Mucosa of rectum (tissue), 2 donors: Measurements from ENCODE around the gene CAMP.

Experiments used
- H3K27ac ChIP-seq, 2 donors: one replicate each; pipeline ENCODE4 v1.7.0; 2013; ENCODE audit warnings: inconsistent platforms in 2 of 2, low read depth in 2 of 2, low read length in 2 of 2
- H3K27me3 ChIP-seq, 2 donors: one replicate each; pipeline ENCODE4 v1.7.0; 2013; ENCODE audit warnings: low read length in 2 of 2; ENCODE audit not compliant: control insufficient read depth in 2 of 2, insufficient read depth in 2 of 2
- H3K36me3 ChIP-seq, 2 donors: one replicate each; pipeline ENCODE4 v1.7.0; 2013; ENCODE audit warnings: low read length in 2 of 2; ENCODE audit not compliant: control insufficient read depth in 2 of 2, insufficient read depth in 2 of 2
- H3K4me1 ChIP-seq, 2 donors: one replicate each; pipeline ENCODE4 v1.7.0; 2013; ENCODE audit warnings: low read length in 2 of 2, mild to moderate bottlenecking in 1 of 2; ENCODE audit not compliant: control insufficient read depth in 2 of 2, insufficient read depth in 2 of 2
- H3K4me3 ChIP-seq, 2 donors: one replicate each; pipeline ENCODE4 v1.7.0; 2013; ENCODE audit warnings: low read length in 2 of 2
- H3K9ac ChIP-seq, 2 donors: one replicate each; pipeline ENCODE4 v1.7.0; 2013; ENCODE audit warnings: low read length in 2 of 2, low read depth in 1 of 2, mild to moderate bottlenecking in 1 of 2
- H3K9me3 ChIP-seq, 2 donors: one replicate each; pipeline ENCODE4 v1.7.0; 2013; ENCODE audit warnings: low read length in 2 of 2; ENCODE audit not compliant: control insufficient read depth in 2 of 2
- donor health status: healthy.
- donor health status: Normal muscosa, but diverticular disease.

The CAMP gene, protein sequence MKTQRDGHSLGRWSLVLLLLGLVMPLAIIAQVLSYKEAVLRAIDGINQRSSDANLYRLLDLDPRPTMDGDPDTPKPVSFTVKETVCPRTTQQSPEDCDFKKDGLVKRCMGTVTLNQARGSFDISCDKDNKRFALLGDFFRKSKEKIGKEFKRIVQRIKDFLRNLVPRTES

GRCh38 chr3:48222616-48223513, at the start of gene CAMP:
Gene CAMP, plus strand, starts transcription at chr3:48223495. Its CDS starts 17 bp downstream, at chr3:48223512.
- H3K27me3 ChIP-seq: no peaks in the 10 kb centered on the region

DNA sequence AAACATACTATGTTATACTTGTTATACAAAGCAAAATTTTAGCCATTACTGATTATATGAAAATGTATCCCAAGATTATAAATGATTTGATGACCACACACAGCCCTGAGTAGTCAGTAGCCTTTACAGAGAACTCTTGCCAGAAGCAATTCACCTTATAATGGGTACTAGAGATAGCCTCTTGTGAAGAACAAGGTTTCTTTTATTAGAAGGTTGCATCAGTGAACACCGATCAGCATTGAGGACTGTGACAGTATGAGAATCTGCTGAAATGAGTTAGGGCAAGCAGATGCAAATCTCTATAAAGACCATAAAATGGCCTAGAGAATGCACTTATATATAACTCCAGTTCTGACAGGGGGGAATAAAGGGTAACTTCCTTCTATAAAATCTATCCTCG, 45.2 kb upstream of the CAMP start:
- no peaks in the 10 kb centered on the region for H3K27me3 ChIP-seq
- no peak overlapping the region for H3K9ac ChIP-seq
- no peaks in the 10 kb centered on the region for H3K9me3 ChIP-seq
- no peak overlapping the region for H3K4me3 ChIP-seq
- no peak overlapping the region for H3K27ac ChIP-seq
- peaks cover 15 to 22% of the 10 kb centered on the region in 2 donors for H3K36me3 ChIP-seq
- H3K4me1 ChIP-seq: no peaks in the 10 kb centered on the region

More at GRCh38 chr3:48222616-48223513, at the start of gene CAMP:
- Histone ChIP-seq H3K4me3 (no peak within 1 kb of the TSS), H3K27ac (no peak within 1 kb of the TSS), H3K9me3 (no peaks in the 10 kb centered on the region), H3K9ac (no peak within 1 kb of the TSS), H3K4me1 (peaks cover 0 to 6% of the 10 kb centered on the region in 2 donors), H3K36me3 (no peaks in the 10 kb centered on the region)

DNA sequence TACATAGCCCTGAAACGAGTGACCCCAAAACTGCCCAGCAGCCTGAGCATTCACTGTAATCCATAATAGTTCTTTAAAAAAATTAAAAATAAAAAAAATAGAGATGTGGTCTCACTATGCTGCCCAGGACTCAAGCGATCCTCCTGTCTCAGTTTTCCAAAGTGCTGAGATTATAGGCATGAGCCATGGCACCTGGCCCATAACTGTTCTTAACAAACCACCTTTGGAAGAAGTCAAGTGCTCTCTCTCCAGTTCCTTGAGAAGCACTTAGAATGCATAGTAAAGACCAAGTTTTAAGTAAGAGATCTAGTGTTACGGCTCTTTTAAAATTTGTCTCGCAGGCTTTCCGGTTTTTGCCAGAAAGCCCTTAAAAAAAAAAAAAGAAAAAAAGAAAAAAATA, 43.3 kb upstream of the CAMP start:
- no peaks in the 10 kb centered on the region for H3K27me3 ChIP-seq
- peaks cover 10 to 15% of the 10 kb centered on the region in 2 donors for H3K36me3 ChIP-seq
- H3K4me1 ChIP-seq: no peaks in the 10 kb centered on the region
- no peak overlapping the region for H3K27ac ChIP-seq
- H3K9ac ChIP-seq: no peak overlapping the region
- no peaks in the 10 kb centered on the region for H3K9me3 ChIP-seq
- H3K4me3 ChIP-seq: no peak overlapping the region

DNA sequence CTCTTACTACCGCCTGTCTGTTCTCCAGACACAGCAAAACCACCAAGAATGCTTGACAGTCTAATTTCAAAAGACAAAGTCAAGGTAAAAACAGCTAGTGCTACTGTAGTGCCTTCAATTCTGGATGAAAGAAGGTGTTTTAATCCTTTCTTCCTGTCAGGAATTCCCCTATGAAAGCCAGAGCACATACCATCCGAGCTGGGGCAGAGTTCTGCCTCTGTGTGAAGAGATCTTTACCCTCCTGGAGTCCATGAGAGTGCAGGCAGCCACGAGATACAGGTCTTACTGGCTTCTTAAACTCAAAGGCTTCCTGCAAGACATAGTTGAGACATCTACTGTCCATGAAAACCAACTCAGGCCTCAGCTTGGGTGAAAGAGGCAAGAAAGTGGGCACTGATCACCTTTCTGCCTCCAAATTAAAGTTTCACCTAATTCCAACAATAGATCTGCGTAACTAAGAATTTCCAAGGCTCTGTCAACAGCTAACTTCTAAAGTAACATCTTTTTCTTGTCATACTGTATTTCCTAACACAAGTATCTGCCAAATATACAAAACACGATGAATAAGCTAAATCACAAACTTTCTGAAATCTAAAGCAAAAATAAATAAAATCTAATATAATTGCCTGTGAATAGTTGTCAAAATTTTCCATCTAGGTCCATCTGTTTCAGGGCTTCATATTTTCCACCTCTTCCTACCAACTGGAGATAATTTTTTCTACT, 42.6 kb upstream of the CAMP start:
- H3K36me3 ChIP-seq: peaks cover 10 to 11% of the 10 kb centered on the region in 2 donors
- no peak overlapping the region for H3K27ac ChIP-seq
- no peaks in the 10 kb centered on the region for H3K27me3 ChIP-seq
- no peak overlapping the region for H3K4me3 ChIP-seq
- H3K9me3 ChIP-seq: no peaks in the 10 kb centered on the region
- H3K9ac ChIP-seq: no peak overlapping the region
- peaks cover 0 to 2% of the 10 kb centered on the region in 2 donors for H3K4me1 ChIP-seq

DNA sequence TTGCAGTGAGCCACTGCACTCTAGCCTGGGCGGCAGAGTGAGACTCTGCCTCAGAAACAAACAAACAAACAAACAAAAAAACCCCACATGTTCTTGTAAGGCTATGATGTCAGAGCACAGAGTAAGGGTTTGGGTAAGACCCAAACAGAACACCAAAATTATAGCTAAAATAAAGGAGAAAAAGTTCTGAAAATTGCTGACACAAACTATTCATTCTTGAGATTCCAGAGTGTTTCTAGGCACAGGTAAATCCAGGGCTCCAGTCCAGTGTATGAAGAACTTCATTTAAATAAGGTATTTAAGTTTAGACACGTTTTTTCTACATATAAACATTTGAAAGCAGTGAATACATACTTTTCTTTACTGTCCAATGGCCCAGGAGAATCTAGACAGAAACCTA, 39.0 kb upstream of the CAMP start:
- Histone ChIP-seq H3K4me1 (peaks cover 9 to 18% of the 10 kb centered on the region in 2 donors), H3K4me3 (no peak overlapping the region), H3K36me3 (peaks cover 7% of the 10 kb centered on the region in 2 donors), H3K9ac (no peak overlapping the region), H3K27ac (no peak overlapping the region), H3K9me3 (no peaks in the 10 kb centered on the region), H3K27me3 (no peaks in the 10 kb centered on the region)

- Histone ChIP-seq H3K9me3 (no peaks in the 10 kb centered on the region), H3K36me3 (peaks cover 7% of the 10 kb centered on the region in 2 donors), H3K27ac (no peak overlapping the region), H3K27me3 (no peaks in the 10 kb centered on the region), H3K4me3 (no peak overlapping the region), H3K9ac (peak overlapping the region in 1 of 2 donors; percentile 8), H3K4me1 (peaks cover 9 to 18% of the 10 kb centered on the region in 2 donors)
Measured at GRCh38 chr3:48185129-48185528, 38.2 kb upstream of the CAMP start.

GRCh38 chr3:48186631-48187300, 36.5 kb upstream of the CAMP start:
- H3K27ac ChIP-seq: peak overlapping the region; percentile 15 to 38
- no peaks in the 10 kb centered on the region for H3K27me3 ChIP-seq
- H3K36me3 ChIP-seq: peaks cover 0 to 2% of the 10 kb centered on the region in 2 donors
- peak overlapping the region; percentile 73 to 89 for H3K4me3 ChIP-seq
- H3K9me3 ChIP-seq: no peaks in the 10 kb centered on the region
- H3K4me1 ChIP-seq: peaks cover 9 to 21% of the 10 kb centered on the region in 2 donors
- H3K9ac ChIP-seq: peak overlapping the region; percentile 56 to 67

DNA sequence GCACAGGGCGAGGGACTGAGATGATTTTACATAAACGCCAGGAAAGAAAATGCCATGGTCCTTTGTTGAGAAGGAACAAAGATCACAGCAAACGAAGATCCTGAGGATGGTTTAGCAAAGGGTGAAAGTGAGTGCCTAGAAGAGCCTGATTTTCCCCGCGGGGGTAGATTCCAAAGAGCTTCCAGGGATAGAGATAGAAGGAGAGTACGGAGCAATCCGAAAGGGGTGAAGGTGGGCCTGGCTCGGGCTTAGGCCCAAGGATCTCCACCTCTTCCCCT, 36.1 kb upstream of the CAMP start:
- H3K9ac ChIP-seq: peak overlapping the region; percentile 56 to 67
- no peaks in the 10 kb centered on the region for H3K27me3 ChIP-seq
- peak overlapping the region; percentile 38 to 56 for H3K27ac ChIP-seq
- peaks cover 9 to 21% of the 10 kb centered on the region in 2 donors for H3K4me1 ChIP-seq
- peaks cover 0 to 2% of the 10 kb centered on the region in 2 donors for H3K36me3 ChIP-seq
- peak overlapping the region; percentile 73 to 89 for H3K4me3 ChIP-seq
- H3K9me3 ChIP-seq: no peaks in the 10 kb centered on the region

DNA sequence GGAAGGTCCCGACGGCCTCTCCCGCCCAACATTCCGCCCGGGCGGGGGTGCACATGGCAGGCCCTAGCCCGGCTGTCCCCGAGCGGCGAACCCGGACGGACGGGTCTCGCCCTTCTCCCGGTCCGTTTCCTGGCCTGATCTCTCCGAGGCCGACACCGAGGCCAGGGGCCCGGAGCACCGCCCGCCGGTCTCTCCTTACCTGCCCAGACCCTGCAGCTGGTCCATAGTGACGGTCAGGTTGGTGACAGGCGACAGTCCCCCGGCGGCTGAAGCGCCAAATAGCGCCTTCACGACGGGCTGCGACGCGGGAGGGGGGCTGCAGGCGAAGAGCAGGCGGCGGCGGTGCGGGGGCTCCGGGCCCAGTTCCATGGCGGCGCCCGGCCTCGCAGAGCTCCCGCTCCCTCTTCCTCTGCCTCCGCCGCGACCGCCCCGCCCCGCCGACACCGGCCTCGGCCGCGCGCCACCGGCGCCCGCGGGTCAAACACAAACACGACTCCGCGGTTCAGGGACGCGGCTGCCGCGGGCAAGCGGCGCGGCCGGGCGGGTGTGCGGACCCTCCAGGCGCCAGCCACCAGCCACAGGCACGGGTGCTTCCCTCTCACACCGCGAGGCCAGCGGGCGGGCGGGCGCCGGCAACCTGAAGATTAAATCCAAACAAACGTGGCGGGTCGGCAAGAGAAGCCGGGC, 35.6 kb upstream of the CAMP start:
- H3K27ac ChIP-seq: peak overlapping the region; percentile 38 to 56
- H3K9me3 ChIP-seq: no peaks in the 10 kb centered on the region
- peak overlapping the region; percentile 56 to 67 for H3K9ac ChIP-seq
- peak overlapping the region; percentile 73 to 89 for H3K4me3 ChIP-seq
- H3K27me3 ChIP-seq: no peaks in the 10 kb centered on the region
- H3K4me1 ChIP-seq: peaks cover 9 to 21% of the 10 kb centered on the region in 2 donors
- peaks cover 0 to under 1% of the 10 kb centered on the region in 2 donors for H3K36me3 ChIP-seq
